ENCODE measurements around the gene C1orf174. TPM values are rescaled to one million over a fixed set of nuclear protein-coding genes. Genes with fewer than 3 reads are reported as not detected.

C1orf174 gene
- total RNA-seq, 2 experiments from 2014 or later, result 24.1 to 25.5 TPM

DNA sequence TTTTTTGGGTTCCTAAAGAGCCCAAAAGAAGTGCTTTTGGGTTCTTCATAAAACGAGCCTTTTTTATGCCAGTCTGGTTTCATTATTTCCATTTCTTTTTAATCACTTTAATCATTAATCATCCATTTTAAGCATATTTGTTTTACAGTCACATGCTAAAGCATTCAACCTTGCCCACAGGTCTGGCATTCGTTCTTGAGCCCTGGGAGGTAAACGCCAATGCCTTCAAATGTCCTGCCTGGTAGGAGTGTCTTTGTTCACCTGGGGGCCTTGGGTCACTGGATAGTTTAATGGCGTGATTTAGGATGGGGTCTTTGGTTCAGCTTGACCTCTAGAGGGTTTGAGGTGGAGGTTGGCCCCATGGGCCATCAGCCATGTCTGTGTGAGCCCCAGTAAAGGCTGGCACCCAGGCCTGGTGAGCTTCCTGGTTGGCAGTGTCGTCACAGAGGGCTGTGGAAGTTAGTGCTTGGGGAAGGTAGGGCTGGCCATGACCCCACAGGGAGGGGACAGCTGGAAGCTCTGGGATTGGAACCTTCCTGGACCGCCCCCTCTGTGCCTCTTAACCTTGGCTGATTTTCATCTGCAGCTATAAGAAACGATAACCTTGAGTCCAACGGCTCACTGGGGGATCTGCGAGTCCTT, 20.2 kb downstream of the C1orf174 start:
- H3K27me3 Mint-ChIP-seq, result no peaks in the 10 kb centered on the region
- H3K9me3 Mint-ChIP-seq, result peaks cover 9% of the 10 kb centered on the region
- H3K36me3 Mint-ChIP-seq (ENCODE audit: low read depth), result peaks cover 36% of the 10 kb centered on the region
- H3K4me1 Mint-ChIP-seq, result peaks cover 4% of the 10 kb centered on the region
- ChIA-PET CTCF (interaction anchor here (0.6 kb wide), 2 partner anchors 11 to 19 kb away, joined by 3 read pairs; no protein-coding TSS in a partner anchor), POLR2A (no interaction called here)
- no peak overlapping the region for H3K4me3 Mint-ChIP-seq
- no peak overlapping the region for H3K27ac Mint-ChIP-seq
- no peak for DNase-seq

DNA sequence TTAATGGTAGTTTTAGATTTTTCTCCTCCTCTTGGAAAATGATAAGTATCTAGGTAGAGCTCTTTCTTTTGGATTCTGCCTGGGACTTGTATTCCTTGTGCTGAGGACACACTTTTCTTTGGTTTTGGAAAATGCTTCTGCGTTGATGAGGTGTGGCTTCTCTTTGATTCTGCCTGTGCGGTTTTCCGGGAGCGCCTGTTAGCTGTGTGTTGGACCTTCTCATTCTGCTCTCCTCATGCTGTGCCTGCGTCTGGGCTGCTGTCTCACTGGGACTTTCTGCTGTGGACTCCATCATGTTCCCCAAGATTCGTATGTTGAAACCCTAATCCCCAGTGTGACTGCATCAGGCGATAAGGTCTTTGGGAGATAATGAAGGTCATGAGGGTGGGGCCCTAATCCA, 21.0 kb downstream of the C1orf174 start:
- H3K4me1 Mint-ChIP-seq, result peaks cover 4% of the 10 kb centered on the region
- H3K36me3 Mint-ChIP-seq (ENCODE audit: low read depth), result peaks cover 30% of the 10 kb centered on the region
- no peak overlapping the region for H3K4me3 Mint-ChIP-seq
- H3K27me3 Mint-ChIP-seq, result no peaks in the 10 kb centered on the region
- ChIA-PET CTCF (no interaction called here), POLR2A (no interaction called here)
- no peak for DNase-seq
- H3K27ac Mint-ChIP-seq, result no peak overlapping the region
- peaks cover 9% of the 10 kb centered on the region for H3K9me3 Mint-ChIP-seq

DNA sequence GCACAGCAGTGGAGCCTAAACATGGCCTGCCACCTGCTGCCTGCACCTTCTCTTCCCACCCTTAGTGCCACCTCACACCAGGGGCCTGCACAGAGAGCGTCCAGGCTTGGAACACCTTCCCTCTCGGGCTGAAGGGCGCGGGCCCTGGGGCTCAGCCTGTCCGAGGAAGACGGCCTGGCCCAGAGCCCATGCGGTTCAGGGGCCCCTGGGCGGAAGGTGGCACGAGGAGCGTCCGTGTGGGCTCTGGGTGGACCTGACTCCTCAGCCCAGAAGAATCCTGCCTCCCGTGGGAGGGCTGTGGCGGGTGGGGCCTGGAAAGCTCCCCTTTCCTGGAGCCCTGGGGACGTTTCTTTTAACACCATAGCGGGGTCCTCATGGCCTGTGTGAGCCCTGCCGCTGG, 23.4 kb downstream of the C1orf174 start:
- peaks cover 11% of the 10 kb centered on the region for H3K9me3 Mint-ChIP-seq
- H3K27ac Mint-ChIP-seq, result no peak overlapping the region
- H3K4me1 Mint-ChIP-seq, result no peaks in the 10 kb centered on the region
- H3K4me3 Mint-ChIP-seq, result no peak overlapping the region
- peaks cover 30% of the 10 kb centered on the region for H3K36me3 Mint-ChIP-seq (ENCODE audit: low read depth)
- CTCF ChIA-PET, result interaction anchor here (0.9 kb wide), 1 partner anchor 19 kb away, joined by 3 read pairs; the partner anchor contains the start of genes CEP104 and DFFB
- H3K27me3 Mint-ChIP-seq, result no peaks in the 10 kb centered on the region
- no peak for DNase-seq
- POLR2A ChIA-PET, result no interaction called here

DNA sequence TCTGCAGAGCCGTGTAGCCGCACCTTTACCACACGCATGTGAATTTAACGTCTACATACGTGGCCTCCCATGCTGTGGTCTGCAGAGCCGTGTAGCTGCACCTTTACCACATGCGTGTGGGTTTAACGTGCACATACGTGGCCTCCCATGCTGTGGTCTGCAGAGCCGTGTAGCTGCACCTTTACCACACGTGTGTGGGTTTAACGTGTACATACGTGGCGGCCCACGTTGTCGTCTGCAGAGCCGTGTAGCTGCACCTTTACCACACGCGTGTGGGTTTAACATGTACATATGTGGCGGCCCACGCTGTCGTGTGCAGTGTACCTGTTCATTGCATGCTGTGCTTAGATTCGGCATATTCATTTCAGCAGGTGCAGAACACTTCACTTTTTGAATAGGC, 25.3 kb downstream of the C1orf174 start:
- ChIA-PET CTCF (no interaction called here), POLR2A (no interaction called here)
- Mint-ChIP-seq H3K4me1 (no peaks in the 10 kb centered on the region), H3K36me3 (ENCODE audit: low read depth) (peaks cover 30% of the 10 kb centered on the region), H3K4me3 (no peak overlapping the region), H3K9me3 (peaks cover 11% of the 10 kb centered on the region), H3K27me3 (no peaks in the 10 kb centered on the region), H3K27ac (no peak overlapping the region)
- no peak for DNase-seq

DNA sequence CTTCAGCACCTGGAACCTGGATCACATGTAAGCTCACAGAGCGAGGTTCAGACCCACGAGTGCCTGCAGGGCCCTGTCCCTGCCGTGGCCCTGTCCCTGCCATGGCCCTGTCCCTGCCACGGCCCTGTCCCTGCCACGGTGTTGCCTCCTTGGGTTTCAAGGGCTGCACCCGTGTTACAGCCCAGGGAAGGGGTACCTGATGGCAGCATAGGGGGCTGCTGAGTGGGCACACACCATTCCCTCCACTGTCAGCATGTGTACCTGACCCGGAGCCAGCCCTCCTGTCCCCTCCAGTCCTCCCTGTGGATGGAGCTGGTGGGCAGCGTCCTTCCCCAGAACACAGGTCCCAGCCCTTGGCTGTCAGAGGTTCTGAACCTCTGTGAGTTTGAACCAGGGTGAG, 27.5 kb downstream of the C1orf174 start:
- POLR2A ChIA-PET, result no interaction called here
- H3K27me3 Mint-ChIP-seq, result no peaks in the 10 kb centered on the region
- CTCF ChIA-PET, result no interaction called here
- H3K4me1 Mint-ChIP-seq, result no peaks in the 10 kb centered on the region
- no peak overlapping the region for H3K4me3 Mint-ChIP-seq
- no peak overlapping the region for H3K27ac Mint-ChIP-seq
- H3K36me3 Mint-ChIP-seq (ENCODE audit: low read depth), result peaks cover 27% of the 10 kb centered on the region
- DNase-seq, result no peak
- H3K9me3 Mint-ChIP-seq, result peaks cover 8% of the 10 kb centered on the region

DNA sequence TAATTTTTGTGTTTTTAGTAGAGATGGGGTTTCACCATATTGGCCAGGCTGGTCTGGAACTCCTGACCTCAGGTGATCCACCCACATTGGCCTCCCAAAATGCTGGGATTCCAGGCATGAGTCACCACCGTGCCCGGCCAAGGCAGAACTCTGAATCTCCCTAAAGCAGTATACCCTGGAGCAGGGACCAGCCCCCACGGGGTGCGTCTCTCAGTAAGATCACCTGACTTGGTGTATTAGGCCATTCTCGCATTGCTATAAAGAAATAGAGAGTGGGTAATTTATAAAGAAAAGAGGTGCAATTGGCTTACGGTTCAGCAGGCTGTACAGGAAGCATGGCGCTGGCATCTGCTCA, 28.6 kb downstream of the C1orf174 start:
- CTCF ChIA-PET, result no interaction called here

DNA sequence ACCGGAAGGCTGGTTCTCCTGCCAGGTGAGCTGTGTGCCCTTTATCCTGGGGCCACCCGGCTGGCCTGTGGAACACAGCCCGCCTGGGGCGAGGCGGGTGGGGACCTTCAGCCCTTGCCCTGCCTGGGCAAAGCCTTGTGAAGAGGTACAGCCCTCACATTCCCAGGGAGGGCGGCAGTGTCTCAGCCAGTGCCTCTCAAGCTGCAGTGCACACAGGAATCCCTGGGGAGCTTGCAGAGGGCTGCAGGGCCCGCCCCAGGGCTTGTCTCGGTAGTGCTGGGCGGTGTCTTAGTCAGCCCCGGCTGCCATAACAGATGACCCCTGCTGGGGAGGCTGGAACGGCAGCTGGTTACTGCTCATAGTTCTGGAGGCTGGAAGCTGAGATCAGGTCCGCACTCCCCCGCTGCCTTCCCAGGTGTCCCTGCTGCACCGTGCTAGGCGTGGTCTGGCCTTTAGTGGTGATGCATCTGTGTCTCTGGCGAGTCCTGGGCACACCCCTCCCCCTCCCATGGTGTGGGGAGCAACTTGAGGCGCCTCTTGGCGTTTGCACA, 30.2 kb downstream of the C1orf174 start:
- DNase-seq, result no peak
- peaks cover 20% of the 10 kb centered on the region for H3K36me3 Mint-ChIP-seq (ENCODE audit: low read depth)
- peaks cover under 1% of the 10 kb centered on the region for H3K4me1 Mint-ChIP-seq
- H3K4me3 Mint-ChIP-seq, result no peak overlapping the region
- no peaks in the 10 kb centered on the region for H3K27me3 Mint-ChIP-seq
- ChIA-PET CTCF (no interaction called here), POLR2A (no interaction called here)
- H3K27ac Mint-ChIP-seq, result no peak overlapping the region
- H3K9me3 Mint-ChIP-seq, result peaks cover 8% of the 10 kb centered on the region

More for the DNA sequence above, 28.6 kb downstream of the C1orf174 start:
- no peak for DNase-seq
- no peaks in the 10 kb centered on the region for H3K4me1 Mint-ChIP-seq
- H3K27ac Mint-ChIP-seq, result no peak overlapping the region
- H3K27me3 Mint-ChIP-seq, result no peaks in the 10 kb centered on the region
- peaks cover 31% of the 10 kb centered on the region for H3K36me3 Mint-ChIP-seq (ENCODE audit: low read depth)
- H3K9me3 Mint-ChIP-seq, result peaks cover 8% of the 10 kb centered on the region
- no peak overlapping the region for H3K4me3 Mint-ChIP-seq
- POLR2A ChIA-PET, result no interaction called here

DNA sequence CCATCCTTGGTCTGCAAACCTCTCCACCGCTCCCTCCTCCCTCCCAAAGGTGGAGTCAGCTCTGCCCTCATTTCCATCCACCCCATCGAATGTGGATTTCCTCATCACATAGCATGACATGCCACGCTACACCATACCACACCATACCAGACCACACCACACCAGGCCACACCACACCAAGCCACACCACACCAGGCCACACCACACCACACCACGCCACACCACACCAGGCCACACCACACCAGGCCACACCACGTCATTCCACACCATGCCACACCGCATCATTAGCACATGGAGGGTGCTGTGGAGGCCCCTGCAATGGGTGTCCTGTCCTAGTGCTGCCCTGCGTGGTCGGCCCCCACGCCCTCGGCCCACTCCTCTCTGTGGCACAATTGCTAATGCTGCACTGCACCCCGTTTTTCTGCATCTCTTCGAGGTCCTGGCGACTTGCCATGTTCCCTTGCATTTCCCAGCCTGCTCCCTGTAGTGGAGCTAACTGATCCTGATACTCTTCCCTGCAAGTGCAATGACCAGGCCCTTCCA, 31.5 kb downstream of the C1orf174 start:
- CTCF ChIA-PET, result no interaction called here

DNA sequence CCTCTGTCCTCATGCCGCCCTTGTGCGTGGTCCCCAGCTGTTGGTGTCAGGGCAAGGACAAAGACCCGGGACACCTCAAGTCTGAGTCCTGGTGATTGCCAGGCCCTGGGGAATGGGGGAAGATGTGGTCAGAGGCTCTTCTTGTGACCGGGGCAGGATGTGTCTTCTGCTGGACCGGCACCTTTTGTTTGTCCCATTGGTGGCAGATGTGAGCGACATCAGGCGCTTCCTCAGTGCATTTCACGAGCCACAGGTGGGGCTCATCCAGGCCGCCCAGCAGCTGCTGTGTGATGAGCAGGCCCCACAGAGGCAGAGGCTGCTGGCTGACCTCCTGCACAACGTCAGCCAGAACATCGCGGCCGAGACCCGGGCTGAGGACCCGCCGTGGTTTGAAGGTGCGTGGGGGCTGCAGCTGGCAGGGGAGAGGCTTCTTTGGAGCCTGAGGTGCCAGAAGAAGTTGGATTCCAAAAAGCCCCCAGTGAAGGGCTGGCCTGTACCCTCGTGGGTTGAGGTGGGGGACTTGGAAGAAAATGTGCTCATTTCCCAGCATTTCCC, 34.4 kb downstream of the C1orf174 start:
- H3K4me3 Mint-ChIP-seq, result no peak overlapping the region
- POLR2A ChIA-PET, result no interaction called here
- no peak overlapping the region for H3K27ac Mint-ChIP-seq
- H3K4me1 Mint-ChIP-seq, result peaks cover 1% of the 10 kb centered on the region
- H3K9me3 Mint-ChIP-seq, result peaks cover 6% of the 10 kb centered on the region
- CTCF ChIA-PET, result no interaction called here
- H3K36me3 Mint-ChIP-seq (ENCODE audit: low read depth), result peaks cover 13% of the 10 kb centered on the region
- H3K27me3 Mint-ChIP-seq, result no peaks in the 10 kb centered on the region
- no peak for DNase-seq

More for the DNA sequence above, 31.5 kb downstream of the C1orf174 start:
- Mint-ChIP-seq H3K9me3 (peaks cover 7% of the 10 kb centered on the region), H3K36me3 (ENCODE audit: low read depth) (peaks cover 14% of the 10 kb centered on the region), H3K27me3 (no peaks in the 10 kb centered on the region), H3K4me3 (no peak overlapping the region), H3K4me1 (peaks cover 1% of the 10 kb centered on the region), H3K27ac (no peak overlapping the region)
- no peak for DNase-seq
- POLR2A ChIA-PET, result no interaction called here

DNA sequence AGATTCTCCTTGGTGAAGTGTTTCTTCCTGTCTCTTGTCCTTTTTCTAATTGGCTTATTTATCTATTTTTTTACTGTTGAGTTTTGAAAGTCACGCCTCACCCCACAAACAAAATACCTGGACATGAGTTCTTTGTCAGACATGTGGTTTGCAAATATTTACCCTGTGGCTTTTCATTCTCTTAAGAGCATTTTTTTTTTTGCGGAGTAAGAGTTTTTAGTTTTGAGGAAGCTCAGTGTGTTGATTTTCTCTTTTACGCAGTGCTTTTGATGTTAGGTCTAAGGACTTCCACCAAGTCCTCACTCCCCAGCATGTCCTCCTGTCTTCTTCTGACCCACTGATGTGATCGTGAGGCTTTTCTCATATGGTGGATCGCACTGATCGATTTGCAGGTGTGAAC, 35.2 kb downstream of the C1orf174 start:
- peaks cover 13% of the 10 kb centered on the region for H3K36me3 Mint-ChIP-seq (ENCODE audit: low read depth)
- H3K4me3 Mint-ChIP-seq, result no peak overlapping the region
- H3K4me1 Mint-ChIP-seq, result peaks cover 1% of the 10 kb centered on the region
- H3K9me3 Mint-ChIP-seq, result peaks cover 6% of the 10 kb centered on the region
- POLR2A ChIA-PET, result no interaction called here
- H3K27me3 Mint-ChIP-seq, result no peaks in the 10 kb centered on the region
- no peak overlapping the region for H3K27ac Mint-ChIP-seq
- CTCF ChIA-PET, result no interaction called here
- DNase-seq, result no peak

DNA sequence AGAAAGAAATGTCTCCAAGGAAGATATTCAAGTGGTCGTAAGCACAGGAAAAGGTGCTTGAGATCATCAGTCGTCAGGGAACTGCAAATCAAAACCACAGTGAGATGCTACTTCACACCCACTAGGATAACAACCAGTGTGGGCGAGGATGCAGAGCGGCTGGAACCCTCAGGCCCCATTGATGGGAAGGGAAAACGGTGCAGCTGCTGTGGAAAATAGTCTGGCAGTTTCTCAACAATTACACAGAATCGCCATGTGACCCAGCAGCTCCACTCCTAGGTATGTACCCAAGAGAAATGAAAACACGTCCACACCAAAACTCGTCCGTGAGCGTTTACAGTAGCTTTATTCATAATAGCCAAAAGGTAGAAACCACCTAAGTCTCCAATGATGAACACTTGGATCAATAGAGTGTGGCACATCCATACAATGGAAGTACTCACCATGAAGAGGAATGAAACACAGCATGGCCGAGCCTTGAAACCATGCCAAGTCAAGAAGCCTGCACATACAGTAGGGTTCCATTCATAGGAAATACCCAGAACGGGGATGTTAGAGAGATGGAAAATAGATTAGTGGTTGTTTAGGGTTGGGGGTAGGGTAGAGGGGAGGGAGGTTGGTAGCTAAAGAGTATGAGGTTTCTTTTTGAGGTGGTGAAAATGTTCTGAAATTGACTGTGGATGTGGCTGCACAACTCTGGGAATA, 36.7 kb downstream of the C1orf174 start:
- POLR2A ChIA-PET, result interaction anchor here (1.1 kb wide), 1 partner anchor 21 kb away, joined by 3 read pairs; no protein-coding TSS in a partner anchor
- peaks cover 10% of the 10 kb centered on the region for H3K4me1 Mint-ChIP-seq
- H3K36me3 Mint-ChIP-seq (ENCODE audit: low read depth), result peaks cover 8% of the 10 kb centered on the region
- H3K27ac Mint-ChIP-seq, result no peak overlapping the region
- CTCF ChIA-PET, result no interaction called here
- no peak overlapping the region for H3K4me3 Mint-ChIP-seq
- H3K9me3 Mint-ChIP-seq, result peaks cover 1% of the 10 kb centered on the region
- H3K27me3 Mint-ChIP-seq, result no peaks in the 10 kb centered on the region
- no peak for DNase-seq

DNA sequence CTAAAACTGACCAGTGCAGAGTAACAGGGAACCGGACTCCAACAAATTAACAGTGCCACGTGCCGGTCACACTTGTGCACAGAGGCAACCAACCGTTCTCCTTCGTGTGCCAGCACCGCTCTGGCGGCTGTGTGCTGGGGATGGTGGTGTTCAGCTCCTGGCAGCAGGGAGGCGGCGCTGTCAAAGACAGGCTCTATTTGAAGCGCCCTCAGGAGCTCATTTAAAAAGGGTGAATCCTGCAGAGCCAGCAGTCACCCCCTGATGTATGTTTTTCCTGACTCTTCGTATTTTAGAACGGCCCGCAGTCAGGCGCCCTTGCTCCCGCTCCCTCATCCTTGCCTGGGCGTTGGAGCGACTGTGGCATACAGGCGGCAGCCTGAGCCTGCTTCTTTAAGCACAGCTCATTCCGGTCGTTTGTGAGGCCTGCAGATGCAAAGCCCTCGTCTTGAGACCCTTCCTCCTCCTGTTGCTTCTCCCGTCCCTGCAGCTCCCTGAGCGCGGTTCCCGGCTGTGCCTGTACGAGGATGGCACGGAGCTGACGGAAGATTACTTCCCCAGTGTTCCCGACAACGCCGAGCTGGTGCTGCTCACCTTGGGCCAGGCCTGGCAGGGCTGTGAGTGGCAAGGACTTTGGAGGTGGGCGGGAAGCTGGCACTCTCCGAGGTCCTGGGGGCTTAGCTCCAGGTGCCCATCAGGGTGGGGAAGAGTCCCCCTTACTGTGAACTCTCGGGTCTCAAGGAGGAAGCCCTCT, 41.7 kb downstream of the C1orf174 start:
- POLR2A ChIA-PET, result interaction anchor here (0.6 to 2.5 kb wide), 7 partner anchors 25 to 62 kb away, joined by 3 to 21 read pairs (median 3); partner anchors contain the start of genes C1orf174 and LRRC47
- Mint-ChIP-seq H3K9me3 (no peaks in the 10 kb centered on the region), H3K27me3 (no peaks in the 10 kb centered on the region), H3K36me3 (ENCODE audit: low read depth) (peaks cover 5% of the 10 kb centered on the region), H3K27ac (no peak overlapping the region), H3K4me3 (peak overlapping the region; percentile 83), H3K4me1 (peaks cover 33% of the 10 kb centered on the region)
- DNase-seq, result peak; percentile 21
- CTCF ChIA-PET, result interaction anchor here (1.2 to 2.2 kb wide), 6 partner anchors 19 to 88 kb away, joined by 3 to 17 read pairs (median 7); partner anchors contain the start of genes C1orf174 and LRRC47

All from activated CD4-positive, alpha-beta memory T cell treated with anti-CD3 and anti-CD28 coated beads, Interleukin-2, amount 10 ng/mL, durations not matched to agents 7 days and 5 days (primary cell).